Stromal cell of bone marrow (primary cell): Measurements from ENCODE around the gene C1QC.

Experiments used
- DNase-seq: peaks from one replicate; pipeline ENCODE4 v3.0.0-alpha.2; 2012; ENCODE audit warnings: low read depth

C1QC gene

GRCh38 chr1:22643381-22643780, at the start of gene C1QC:
TSS of gene C1QC (plus strand) at chr1:22643633. CDS start at chr1:22644024, 391 bp downstream.
- no peak for DNase-seq

GRCh38 chr1:22594396-22594795, 49.0 kb upstream of the C1QC start:
- no peak for DNase-seq

GRCh38 chr1:22595108-22595507, 48.3 kb upstream of the C1QC start:
- no peak for DNase-seq

GRCh38 chr1:22597301-22597965, 46.0 kb upstream of the C1QC start:
- DNase-seq = no peak

GRCh38 chr1:22597996-22598395, 45.4 kb upstream of the C1QC start:
- DNase-seq = no peak

- no peak for DNase-seq
Measured at GRCh38 chr1:22598736-22599135, 44.7 kb upstream of the C1QC start.

GRCh38 chr1:22600071-22600816, 43.2 kb upstream of the C1QC start:
- no peak for DNase-seq

- no peak for DNase-seq
Measured at GRCh38 chr1:22600817-22601605, 42.4 kb upstream of the C1QC start.

- DNase-seq = no peak
Measured at GRCh38 chr1:22601610-22602009, 41.8 kb upstream of the C1QC start.

- no peak for DNase-seq
Measured at GRCh38 chr1:22602060-22602740, 41.2 kb upstream of the C1QC start.

GRCh38 chr1:22606161-22606560, 37.3 kb upstream of the C1QC start:
- no peak for DNase-seq

- DNase-seq = no peak
Measured at GRCh38 chr1:22607154-22607553, 36.3 kb upstream of the C1QC start.

GRCh38 chr1:22608361-22608760, 35.1 kb upstream of the C1QC start:
- DNase-seq = no peak

- DNase-seq = no peak
Measured at GRCh38 chr1:22609291-22609690, 34.1 kb upstream of the C1QC start.

GRCh38 chr1:22611530-22611947, 31.9 kb upstream of the C1QC start:
- peak; percentile 3 for DNase-seq

GRCh38 chr1:22612671-22613571, 30.5 kb upstream of the C1QC start:
- no peak for DNase-seq

- DNase-seq = no peak
Measured at GRCh38 chr1:22613572-22613918, 29.9 kb upstream of the C1QC start.

- no peak for DNase-seq
Measured at GRCh38 chr1:22613951-22614350, 29.5 kb upstream of the C1QC start.

GRCh38 chr1:22615886-22616285, 27.5 kb upstream of the C1QC start:
- DNase-seq = no peak

GRCh38 chr1:22616571-22616970, 26.9 kb upstream of the C1QC start:
- DNase-seq = no peak

- no peak for DNase-seq
Measured at GRCh38 chr1:22618056-22618455, 25.4 kb upstream of the C1QC start.
